HuH-7.5 (cell line): Measurements from ENCODE around the gene VASP.
"Not testable (repeated sequence)": the region's sequence is repeated elsewhere in the genome, so short reads cannot be mapped to it uniquely, and the experiment has no call there.

Source experiments
- DNase-seq: peaks from one replicate; pipeline ENCODE4 v3.0.0; 2011; ENCODE audit warnings: low spot score

Gene VASP

GRCh38 chr19:45497791-45498190, 9.5 kb upstream of the VASP start:
- DNase-seq: no peak

- no peak for DNase-seq
Measured at GRCh38 chr19:45498411-45499195, 8.7 kb upstream of the VASP start, which contains the start of gene PPM1N. PPM1N (plus strand) TSS chr19:45498443; CDS start chr19:45498473, 30 bp downstream.

- peak; percentile 52 for DNase-seq
Measured at GRCh38 chr19:45499196-45500180, 7.8 kb upstream of the VASP start.

- DNase-seq: no peak
Measured at GRCh38 chr19:45500918-45501729, 6.2 kb upstream of the VASP start.

GRCh38 chr19:45501730-45502014, 5.6 kb upstream of the VASP start:
- no peak for DNase-seq

GRCh38 chr19:45502111-45502510, 5.2 kb upstream of the VASP start:
- no peak for DNase-seq

- no peak for DNase-seq
Measured at GRCh38 chr19:45503909-45504308, 3.4 kb upstream of the VASP start.

GRCh38 chr19:45505151-45505995, 1.9 kb upstream of the VASP start:
- no peak for DNase-seq

- no peak for DNase-seq
Measured at GRCh38 chr19:45505996-45506245, 1.4 kb upstream of the VASP start.

- peak; percentile 92 for DNase-seq
Measured at GRCh38 chr19:45506246-45506988, 862 bp upstream of the VASP start.

- DNase-seq: peak; percentile 57
Measured at GRCh38 chr19:45507872-45508416, 665 bp downstream of the VASP start.

- DNase-seq: peak; percentile 49
Measured at GRCh38 chr19:45508417-45508860, 1.2 kb downstream of the VASP start.

GRCh38 chr19:45508861-45509691, 1.8 kb downstream of the VASP start:
- DNase-seq: peak; percentile 86

GRCh38 chr19:45509692-45510015, 2.4 kb downstream of the VASP start:
- DNase-seq: no peak

GRCh38 chr19:45510352-45510751, 3.1 kb downstream of the VASP start:
- not testable (repeated sequence) for DNase-seq

GRCh38 chr19:45511074-45511473, 3.8 kb downstream of the VASP start:
- no peak for DNase-seq

GRCh38 chr19:45512881-45513483, 5.7 kb downstream of the VASP start:
- DNase-seq: no peak

GRCh38 chr19:45514376-45515051, 7.2 kb downstream of the VASP start:
- DNase-seq: peak; percentile 79
